ENCODE data around the gene ATG7. TPM values are rescaled to one million over a fixed set of nuclear protein-coding genes. Genes with fewer than 3 reads are reported as not detected.

The ATG7 gene
- total and polyA plus RNA-seq, 8 donors, result 25.0 to 73.3 (median 29.6) TPM

DNA sequence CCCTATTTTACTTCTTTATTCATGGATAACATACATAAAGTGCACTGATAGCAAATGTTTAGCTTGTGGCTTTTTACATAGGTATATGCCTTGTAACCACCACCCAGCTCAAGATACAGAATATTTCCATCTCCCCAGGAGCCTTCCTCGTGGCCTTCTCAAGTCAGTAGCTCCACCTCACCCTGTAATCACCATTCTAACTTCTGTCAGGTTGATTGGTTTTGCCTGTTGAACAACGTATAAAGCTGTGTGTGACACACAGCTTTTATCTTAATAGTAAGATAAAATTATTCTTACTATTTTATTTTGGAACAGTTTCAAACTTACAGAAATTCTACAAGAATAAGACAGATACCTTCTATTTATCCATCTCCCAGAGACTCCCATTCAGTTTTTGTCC, 13.3 kb downstream of the ATG7 start:
- intact Hi-C loops (cut with DNase I), result no loop called here
- H3K4me1 ChIP-seq, result peaks cover 41 to 85% of the 10 kb centered on the region in 2 donors
- DNase-seq (no peak), ATAC-seq (no peak)
- H3K9me3 ChIP-seq, result no peaks in the 10 kb centered on the region
- H3K36me3 ChIP-seq, result peaks cover 0 to 47% of the 10 kb centered on the region in 2 donors
- H3K27me3 ChIP-seq, result no peaks in the 10 kb centered on the region
- H3K27ac ChIP-seq, result no peak overlapping the region
- no peak overlapping the region for H3K4me3 ChIP-seq
- TF ChIP-seq, protein P1, sequence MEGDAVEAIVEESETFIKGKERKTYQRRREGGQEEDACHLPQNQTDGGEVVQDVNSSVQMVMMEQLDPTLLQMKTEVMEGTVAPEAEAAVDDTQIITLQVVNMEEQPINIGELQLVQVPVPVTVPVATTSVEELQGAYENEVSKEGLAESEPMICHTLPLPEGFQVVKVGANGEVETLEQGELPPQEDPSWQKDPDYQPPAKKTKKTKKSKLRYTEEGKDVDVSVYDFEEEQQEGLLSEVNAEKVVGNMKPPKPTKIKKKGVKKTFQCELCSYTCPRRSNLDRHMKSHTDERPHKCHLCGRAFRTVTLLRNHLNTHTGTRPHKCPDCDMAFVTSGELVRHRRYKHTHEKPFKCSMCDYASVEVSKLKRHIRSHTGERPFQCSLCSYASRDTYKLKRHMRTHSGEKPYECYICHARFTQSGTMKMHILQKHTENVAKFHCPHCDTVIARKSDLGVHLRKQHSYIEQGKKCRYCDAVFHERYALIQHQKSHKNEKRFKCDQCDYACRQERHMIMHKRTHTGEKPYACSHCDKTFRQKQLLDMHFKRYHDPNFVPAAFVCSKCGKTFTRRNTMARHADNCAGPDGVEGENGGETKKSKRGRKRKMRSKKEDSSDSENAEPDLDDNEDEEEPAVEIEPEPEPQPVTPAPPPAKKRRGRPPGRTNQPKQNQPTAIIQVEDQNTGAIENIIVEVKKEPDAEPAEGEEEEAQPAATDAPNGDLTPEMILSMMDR (IDR thresholded peaks at IDR 0.05), result no peak

DNA sequence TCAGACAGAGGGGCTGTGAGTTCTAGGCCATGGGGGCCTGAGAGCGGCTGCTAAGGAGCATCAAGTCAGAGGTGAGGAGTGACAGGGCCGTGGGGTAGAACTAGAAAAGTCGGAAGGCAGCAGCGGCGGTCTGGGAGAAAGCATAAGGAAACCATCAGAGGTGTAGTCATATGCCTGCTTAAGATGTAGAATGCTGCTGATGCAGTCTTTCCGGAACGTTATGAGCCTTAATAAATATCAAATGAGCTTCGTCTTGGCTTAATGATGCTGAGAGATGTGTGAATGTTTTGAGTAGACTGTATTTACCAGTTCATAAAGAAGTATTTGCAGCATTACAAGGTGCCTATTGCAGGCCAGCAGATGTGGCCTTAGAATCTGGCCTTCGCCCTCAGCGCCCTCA, 15.2 kb downstream of the ATG7 start:
- intact Hi-C loops (cut with DNase I), result no loop called here
- TF ChIP-seq, protein P1 (IDR thresholded peaks at IDR 0.05), result no peak
- no peaks in the 10 kb centered on the region for H3K27me3 ChIP-seq
- H3K4me1 ChIP-seq, result peaks cover 50 to 88% of the 10 kb centered on the region in 2 donors
- H3K27ac ChIP-seq, result peak overlapping the region; percentile 78 to 94
- peaks cover 0 to 27% of the 10 kb centered on the region in 2 donors for H3K36me3 ChIP-seq
- DNase-seq (peak in 1 of 4 donors; percentile 17), ATAC-seq (no peak)
- H3K4me3 ChIP-seq, result no peak overlapping the region
- no peaks in the 10 kb centered on the region for H3K9me3 ChIP-seq

DNA sequence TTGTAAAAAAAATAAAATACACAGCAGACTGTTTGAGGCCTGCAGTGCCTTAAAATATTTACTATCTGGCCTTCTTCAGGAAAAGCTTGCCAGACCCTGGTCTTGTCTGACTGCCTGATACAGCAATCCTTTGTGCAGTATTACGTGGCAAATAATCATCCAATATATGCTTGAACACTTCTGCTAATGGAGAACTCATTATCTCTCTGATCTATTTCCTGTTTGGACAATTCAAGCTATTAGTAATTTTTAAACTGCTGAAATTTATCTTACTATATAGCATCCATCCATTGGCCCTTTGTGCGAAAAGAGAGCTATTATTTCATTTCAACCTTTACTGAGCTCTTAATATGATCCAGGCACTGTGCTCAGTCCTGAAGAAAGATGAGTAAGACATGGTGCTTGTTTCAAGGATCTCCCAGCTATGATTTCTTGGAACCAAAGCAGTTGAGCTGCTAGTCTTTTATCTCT, 15.9 kb downstream of the ATG7 start:
- H3K36me3 ChIP-seq, result peaks cover 0 to 21% of the 10 kb centered on the region in 2 donors
- H3K4me3 ChIP-seq, result no peak overlapping the region
- peak in 2 of 4 donors; percentile 30 to 51 for DNase-seq
- ATAC-seq, result peak; percentile 14
- H3K27me3 ChIP-seq, result no peaks in the 10 kb centered on the region
- intact Hi-C loops (cut with DNase I), result no loop called here
- H3K27ac ChIP-seq, result peak overlapping the region; percentile 78 to 94
- H3K4me1 ChIP-seq, result peaks cover 45 to 81% of the 10 kb centered on the region in 2 donors
- TF ChIP-seq, protein P1 (IDR thresholded peaks at IDR 0.05), result no peak
- no peaks in the 10 kb centered on the region for H3K9me3 ChIP-seq

DNA sequence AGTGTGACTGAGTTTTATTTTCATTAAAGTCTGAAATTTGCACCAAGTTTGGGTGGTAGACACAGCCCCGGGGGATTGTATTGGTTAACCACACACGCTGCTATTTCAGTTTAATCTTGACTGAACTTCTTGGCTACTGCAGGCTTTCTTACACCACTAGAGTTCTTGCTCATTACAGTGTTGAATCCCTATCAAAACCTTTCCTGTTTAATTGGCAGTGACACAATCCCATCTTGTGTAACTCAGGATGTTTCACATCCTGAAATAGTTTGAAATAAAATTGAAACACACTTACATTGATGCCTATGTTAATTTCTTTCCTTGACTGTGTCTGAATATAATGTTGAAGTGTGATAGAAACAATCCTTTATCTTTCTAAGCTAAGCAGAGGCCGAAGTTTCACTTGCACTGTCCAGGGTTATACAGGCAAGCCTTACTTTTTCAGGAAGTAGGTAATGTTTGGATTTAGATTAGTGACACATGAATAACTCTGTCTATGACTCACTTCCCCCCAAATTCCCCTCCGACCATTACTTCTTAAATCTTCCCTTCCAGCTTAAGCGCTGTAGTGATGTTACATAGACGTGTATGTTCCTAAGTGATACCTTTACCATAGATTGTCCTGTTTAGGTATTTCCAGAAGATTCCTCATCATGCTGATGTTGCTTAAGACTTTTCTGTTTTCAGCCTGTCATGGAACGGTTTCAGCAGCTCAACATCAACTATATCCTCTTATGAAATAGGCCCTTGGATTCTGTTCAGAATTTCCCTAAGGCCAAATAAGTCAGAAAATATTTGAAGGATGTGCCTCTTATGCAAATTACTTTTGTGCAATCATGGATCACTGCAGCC, 16.8 kb downstream of the ATG7 start:
- TF ChIP-seq, protein P1 (IDR thresholded peaks at IDR 0.05), result no peak
- intact Hi-C loops (cut with DNase I), result no loop called here
- peak overlapping the region; percentile 78 to 94 for H3K27ac ChIP-seq
- H3K4me3 ChIP-seq, result no peak overlapping the region
- ATAC-seq (peak; percentile 80), DNase-seq (peak in 2 of 4 donors; percentile 71 to 80)
- H3K27me3 ChIP-seq, result no peaks in the 10 kb centered on the region
- H3K9me3 ChIP-seq, result no peaks in the 10 kb centered on the region
- H3K36me3 ChIP-seq, result peaks cover 0 to 12% of the 10 kb centered on the region in 2 donors
- H3K4me1 ChIP-seq, result peaks cover 43 to 72% of the 10 kb centered on the region in 2 donors

DNA sequence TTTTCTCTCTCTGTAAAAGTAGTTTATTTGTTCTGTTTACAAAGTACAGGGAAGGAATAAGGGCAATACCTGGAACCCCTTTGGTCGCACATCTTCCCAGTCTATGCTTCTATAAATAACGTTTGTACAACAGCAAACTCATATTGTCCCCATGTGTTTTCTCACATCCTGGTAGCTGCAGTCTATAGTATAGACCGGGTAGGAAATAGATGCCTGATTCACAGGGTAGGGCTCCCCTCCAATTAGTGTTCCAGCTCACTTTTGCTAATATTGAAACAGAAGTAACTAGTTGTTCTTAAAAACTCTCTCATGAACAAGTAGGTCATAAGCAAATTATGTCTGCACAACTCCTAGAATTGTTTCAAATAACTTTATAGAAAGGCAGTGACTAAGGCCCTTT, 17.7 kb downstream of the ATG7 start:
- intact Hi-C loops (cut with DNase I), result no loop called here
- Histone ChIP-seq H3K4me1 (peaks cover 43 to 70% of the 10 kb centered on the region in 2 donors), H3K27me3 (no peaks in the 10 kb centered on the region), H3K27ac (peak overlapping the region; percentile 78 to 94), H3K9me3 (no peaks in the 10 kb centered on the region), H3K36me3 (peaks cover 0 to 7% of the 10 kb centered on the region in 2 donors), H3K4me3 (no peak overlapping the region)
- no peak for ATAC-seq
- no peak for DNase-seq
- TF ChIP-seq, protein P1 (IDR thresholded peaks at IDR 0.05), result no peak
